RWPE2 (cell line): ENCODE results near the gene KRTAP4-8.
"Not testable (repeated sequence)": the region's sequence is repeated elsewhere in the genome, so short reads cannot be mapped to it uniquely, and the experiment has no call there.

ENCODE experiments used
- ATAC-seq: fragments of 200-7000 bp; cut with Tn5 transposase; 3 replicates; pipeline ENCODE4 v1.9.1; 2021; ENCODE audit warnings: low read depth
- DNase-seq: peaks from one replicate; pipeline ENCODE4 v3.0.0-alpha.2; 2020; ENCODE audit warnings: low spot score
- H3K27ac ChIP-seq: fragments of 450-650 bp; 2 replicates; pipeline ENCODE4 v1.5.1; 2017; ENCODE audit warnings: mild to moderate bottlenecking; ENCODE audit not compliant: poor library complexity, severe bottlenecking
- H3K27me3 ChIP-seq: fragments of 250-450 bp; sonication (Bioruptor Pico); 2 replicates; pipeline ENCODE4 v1.5.1; 2021; ENCODE audit warnings: mild to moderate bottlenecking, moderate library complexity; ENCODE audit not compliant: insufficient read depth, poor library complexity, severe bottlenecking
- H3K36me3 ChIP-seq: fragments of 250-450 bp; sonication (Bioruptor Pico); 2 replicates; pipeline ENCODE4 v1.5.1; 2020; ENCODE audit warnings: low read depth, mild to moderate bottlenecking, moderate library complexity
- H3K4me1 ChIP-seq: fragments of 250-450 bp; sonication (Bioruptor Pico); 2 replicates; pipeline ENCODE4 v1.5.1; 2021; ENCODE audit warnings: mild to moderate bottlenecking, moderate library complexity; ENCODE audit not compliant: insufficient read depth, poor library complexity, severe bottlenecking
- H3K4me3 ChIP-seq: fragments of 250-450 bp; sonication (Bioruptor Pico); 2 replicates; pipeline ENCODE4 v1.5.1; 2021; ENCODE audit warnings: mild to moderate bottlenecking, moderate library complexity; ENCODE audit not compliant: severe bottlenecking
- H3K9me3 ChIP-seq: fragments of 250-450 bp; sonication (Bioruptor Pico); 2 replicates; pipeline ENCODE4 v1.5.1; 2021; ENCODE audit warnings: mild to moderate bottlenecking, moderate library complexity; ENCODE audit not compliant: severe bottlenecking
- CTCF ChIP-seq: fragments of 450-650 bp; IDR thresholded peaks from one replicate; pipeline ENCODE4 v1.5.1; 2017; ENCODE audit warnings: mild to moderate bottlenecking, moderate library complexity; ENCODE audit not compliant: poor library complexity, severe bottlenecking

Gene KRTAP4-8

DNA sequence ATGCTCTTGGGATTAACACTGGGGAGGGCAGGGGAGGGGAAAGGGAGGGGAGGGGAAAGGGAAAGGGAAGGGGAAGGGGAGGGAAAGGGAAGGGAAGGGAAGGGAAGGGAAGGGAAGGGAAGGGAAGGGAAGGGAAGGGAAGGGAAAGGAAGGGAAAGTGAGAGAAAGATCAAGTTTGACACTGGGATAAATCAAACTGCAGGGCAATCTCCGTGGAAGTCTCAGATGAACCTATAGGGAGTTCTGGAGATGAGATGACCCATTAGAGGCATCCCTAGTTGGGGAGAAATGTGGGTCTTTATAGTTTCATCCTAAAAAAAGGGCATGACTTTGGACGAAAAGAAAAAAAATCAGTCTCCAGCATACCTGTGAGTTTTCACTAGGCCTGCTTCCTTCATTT is 23.8 kb upstream of the KRTAP4-8 start:
- ATAC-seq, result no peak
- H3K4me1 ChIP-seq, result peaks cover 11% of the 10 kb centered on the region
- TF ChIP-seq CTCF, result no peak

DNA sequence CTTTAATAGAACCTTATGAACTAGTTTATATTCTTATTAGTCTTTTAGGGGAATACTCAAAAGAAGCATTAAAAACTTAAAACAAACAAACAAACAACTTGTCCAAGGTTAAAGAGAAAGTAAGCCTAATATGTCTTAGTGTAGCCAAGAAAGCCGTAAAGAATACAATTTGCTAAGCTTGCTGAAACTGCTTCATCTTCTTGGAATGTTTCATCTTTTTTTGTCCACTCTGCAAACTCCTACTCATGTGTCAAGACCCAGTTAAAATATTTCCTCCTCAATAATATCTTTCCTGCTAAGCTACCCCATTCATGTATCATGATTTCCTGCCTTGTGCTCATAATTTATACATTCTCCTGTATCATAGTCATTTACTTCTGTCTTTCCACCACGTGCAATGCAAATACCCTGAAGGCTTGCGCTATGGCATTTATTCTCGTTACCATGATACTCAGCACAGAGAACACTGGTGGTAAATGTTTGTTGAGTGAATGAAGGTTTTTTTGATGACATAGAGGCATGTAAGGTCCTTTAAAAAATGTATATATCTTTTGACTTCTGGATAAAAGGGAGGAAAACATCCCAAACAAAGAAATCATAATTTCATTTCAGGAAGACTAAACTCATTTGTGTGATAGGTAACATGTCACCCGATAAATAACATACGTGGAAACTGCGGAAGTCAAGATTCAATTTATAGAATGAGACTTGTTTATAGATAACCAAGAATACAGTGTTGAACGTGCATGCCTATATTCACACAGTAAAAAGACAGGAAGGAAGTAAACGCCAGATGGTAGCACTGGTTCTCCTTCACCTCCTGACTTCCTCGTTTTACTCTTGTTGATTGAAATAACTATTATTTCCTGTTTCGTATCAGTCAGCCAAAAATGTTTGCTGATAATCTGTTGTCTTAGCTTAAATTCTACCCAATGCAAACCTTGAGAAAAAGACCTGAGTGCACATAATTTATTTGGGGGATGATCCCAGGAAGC is 22.1 kb upstream of the KRTAP4-8 start:
- H3K27ac ChIP-seq, DNase-seq, H3K4me3 ChIP-seq, H3K9me3 ChIP-seq, H3K36me3 ChIP-seq, H3K27me3 ChIP-seq: not testable (repeated sequence)
- peaks cover 11% of the 10 kb centered on the region for H3K4me1 ChIP-seq
- peak; percentile 76 for ATAC-seq

More for the DNA sequence above, 23.8 kb upstream of the KRTAP4-8 start:
- Histone ChIP-seq H3K4me3 (no peak overlapping the region), H3K27ac (no peak overlapping the region), H3K36me3 (no peaks in the 10 kb centered on the region), H3K27me3 (no peaks in the 10 kb centered on the region), H3K9me3 (no peaks in the 10 kb centered on the region)
- no peak for DNase-seq

DNA sequence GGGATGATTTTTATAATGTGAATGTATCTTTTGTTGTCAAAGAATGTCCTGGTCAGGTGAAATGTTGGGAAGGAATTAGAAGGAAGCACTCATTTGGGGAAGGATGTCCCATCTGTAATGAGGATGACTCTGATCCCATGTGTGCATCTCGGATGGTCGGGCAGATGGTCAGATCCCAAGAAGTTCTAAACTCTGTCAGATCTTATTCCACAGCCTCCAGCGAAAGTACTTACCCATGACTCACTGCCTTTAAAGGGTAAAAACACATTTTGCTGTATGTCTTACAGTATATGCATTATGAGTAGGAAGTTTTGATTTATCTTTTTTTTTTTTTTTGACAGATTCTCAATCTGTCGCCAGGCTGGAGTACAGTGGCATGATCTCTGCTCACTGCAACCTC is 20.8 kb upstream of the KRTAP4-8 start:
- no peaks in the 10 kb centered on the region for H3K27me3 ChIP-seq
- no peaks in the 10 kb centered on the region for H3K36me3 ChIP-seq
- no peaks in the 10 kb centered on the region for H3K9me3 ChIP-seq
- no peak for DNase-seq
- peaks cover 11% of the 10 kb centered on the region for H3K4me1 ChIP-seq
- TF ChIP-seq CTCF, result no peak
- peak; percentile 59; the same call in 1 of the 3 replicates for ATAC-seq
- H3K27ac ChIP-seq, result no peak overlapping the region
- no peak overlapping the region for H3K4me3 ChIP-seq

DNA sequence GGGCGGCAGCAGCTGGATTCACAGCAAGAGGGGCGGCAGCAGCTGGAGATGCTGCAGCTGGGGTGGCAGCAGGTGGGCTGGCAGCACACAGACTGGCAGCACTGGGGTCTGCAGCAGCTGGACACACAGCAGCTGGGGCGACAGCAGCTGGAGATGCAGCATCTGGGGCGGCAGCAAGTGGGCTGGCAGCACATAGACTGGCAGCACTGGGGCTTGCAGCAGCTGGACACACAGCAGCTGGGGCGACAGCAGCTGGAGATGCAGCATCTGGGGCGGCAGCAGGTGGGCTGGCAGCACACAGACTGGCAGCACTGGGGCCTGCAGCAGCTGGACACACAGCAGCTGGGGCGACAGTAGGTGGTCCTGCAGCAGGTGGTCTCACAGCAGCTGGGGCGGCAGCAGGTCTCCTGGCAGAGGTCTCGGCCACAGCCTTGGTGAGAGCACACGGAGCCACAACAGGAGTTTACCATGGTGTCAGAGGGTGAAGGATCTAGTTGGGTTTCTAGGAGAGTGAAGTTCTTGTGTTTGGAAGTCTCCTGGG is 20.0 kb upstream of the KRTAP4-8 start, which contains the start of gene KRTAP4-11:
TSS of gene KRTAP4-11 (minus strand) at position 528 of the 541 bp plus-strand sequence. CDS start at position 470, 58 bp downstream.
- H3K27ac ChIP-seq, H3K36me3 ChIP-seq, H3K4me3 ChIP-seq, H3K9me3 ChIP-seq, H3K4me1 ChIP-seq, H3K27me3 ChIP-seq, ATAC-seq, DNase-seq: not testable (repeated sequence)

GRCh38 chr17:41116297-41116696 is 18.4 kb upstream of the KRTAP4-8 start:
- no peak for TF ChIP-seq CTCF

More at GRCh38 chr17:41116297-41116696, 18.4 kb upstream of the KRTAP4-8 start:
- Histone ChIP-seq H3K4me3 (no peak overlapping the region), H3K27ac (no peak overlapping the region), H3K4me1 (peaks cover 4% of the 10 kb centered on the region), H3K36me3 (no peaks in the 10 kb centered on the region), H3K9me3 (no peaks in the 10 kb centered on the region), H3K27me3 (no peaks in the 10 kb centered on the region)
- no peak for ATAC-seq
- DNase-seq, result no peak
